ENCODE results near the gene TTLL5.

The TTLL5 gene

DNA sequence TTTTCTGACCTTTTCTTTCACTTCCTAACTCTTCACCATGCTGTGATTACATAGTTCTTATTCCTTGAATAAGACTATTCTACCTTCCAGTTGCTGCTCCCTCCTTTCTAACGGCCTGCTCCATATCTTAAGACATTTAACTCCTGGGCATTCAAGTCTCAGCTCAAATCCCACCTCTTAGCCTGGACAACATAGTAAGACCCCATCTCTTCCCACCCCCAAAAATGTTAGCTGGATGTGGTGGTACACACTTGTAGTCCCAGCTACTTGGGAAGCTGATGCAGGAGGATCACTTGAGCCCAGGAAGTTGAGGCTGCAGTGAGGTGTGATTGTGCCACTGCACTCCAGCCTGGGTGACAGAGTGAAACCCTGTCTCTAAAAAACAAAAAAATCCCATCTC is 11.3 kb upstream of the TTLL5 start:
- TF ChIP-seq, protein P1, sequence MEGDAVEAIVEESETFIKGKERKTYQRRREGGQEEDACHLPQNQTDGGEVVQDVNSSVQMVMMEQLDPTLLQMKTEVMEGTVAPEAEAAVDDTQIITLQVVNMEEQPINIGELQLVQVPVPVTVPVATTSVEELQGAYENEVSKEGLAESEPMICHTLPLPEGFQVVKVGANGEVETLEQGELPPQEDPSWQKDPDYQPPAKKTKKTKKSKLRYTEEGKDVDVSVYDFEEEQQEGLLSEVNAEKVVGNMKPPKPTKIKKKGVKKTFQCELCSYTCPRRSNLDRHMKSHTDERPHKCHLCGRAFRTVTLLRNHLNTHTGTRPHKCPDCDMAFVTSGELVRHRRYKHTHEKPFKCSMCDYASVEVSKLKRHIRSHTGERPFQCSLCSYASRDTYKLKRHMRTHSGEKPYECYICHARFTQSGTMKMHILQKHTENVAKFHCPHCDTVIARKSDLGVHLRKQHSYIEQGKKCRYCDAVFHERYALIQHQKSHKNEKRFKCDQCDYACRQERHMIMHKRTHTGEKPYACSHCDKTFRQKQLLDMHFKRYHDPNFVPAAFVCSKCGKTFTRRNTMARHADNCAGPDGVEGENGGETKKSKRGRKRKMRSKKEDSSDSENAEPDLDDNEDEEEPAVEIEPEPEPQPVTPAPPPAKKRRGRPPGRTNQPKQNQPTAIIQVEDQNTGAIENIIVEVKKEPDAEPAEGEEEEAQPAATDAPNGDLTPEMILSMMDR (conservative IDR thresholded peaks at IDR 0.05), result no peak
- H3K27ac ChIP-seq, result no peak overlapping the region

DNA sequence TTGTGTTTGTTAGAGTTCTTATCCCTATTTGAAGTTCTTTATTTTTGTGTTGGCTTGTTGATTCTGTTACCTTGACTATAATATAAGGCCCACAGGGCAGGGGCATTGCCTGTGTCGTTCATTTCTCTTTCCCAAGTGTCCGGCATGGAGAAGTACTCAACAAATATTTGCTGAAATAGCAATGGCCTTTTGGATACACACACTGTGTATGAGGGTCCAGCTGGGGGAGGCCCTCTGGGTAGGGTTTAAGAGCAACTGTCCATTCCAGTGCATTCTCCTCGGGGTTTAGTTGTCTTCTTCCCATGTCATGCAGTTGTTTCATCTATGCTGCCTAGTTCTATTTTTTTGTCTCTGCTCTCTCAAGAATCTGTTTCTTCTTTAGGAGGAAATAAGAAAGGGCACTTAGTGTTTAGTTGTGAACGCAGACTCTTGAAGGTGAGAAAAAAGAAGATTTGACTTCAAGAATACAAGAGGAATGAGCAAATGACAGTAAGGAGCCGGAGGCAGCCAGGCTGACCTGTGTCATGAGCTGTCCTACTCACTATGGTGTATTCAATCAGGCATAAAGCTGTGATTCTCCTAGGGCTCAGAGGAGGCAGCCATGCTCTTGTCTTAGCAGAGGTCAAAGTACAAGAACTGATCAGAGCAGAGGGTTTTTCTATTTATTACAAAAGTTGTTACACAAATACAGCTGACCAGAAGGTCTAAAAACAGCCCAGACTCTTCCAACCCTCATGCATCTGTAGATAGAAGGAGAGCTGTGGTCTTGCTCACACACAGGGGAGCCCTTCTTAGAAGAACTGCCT is 10.6 kb upstream of the TTLL5 start:
- no peak overlapping the region for H3K27ac ChIP-seq
- TF ChIP-seq, protein P1 (conservative IDR thresholded peaks at IDR 0.05), result no peak

DNA sequence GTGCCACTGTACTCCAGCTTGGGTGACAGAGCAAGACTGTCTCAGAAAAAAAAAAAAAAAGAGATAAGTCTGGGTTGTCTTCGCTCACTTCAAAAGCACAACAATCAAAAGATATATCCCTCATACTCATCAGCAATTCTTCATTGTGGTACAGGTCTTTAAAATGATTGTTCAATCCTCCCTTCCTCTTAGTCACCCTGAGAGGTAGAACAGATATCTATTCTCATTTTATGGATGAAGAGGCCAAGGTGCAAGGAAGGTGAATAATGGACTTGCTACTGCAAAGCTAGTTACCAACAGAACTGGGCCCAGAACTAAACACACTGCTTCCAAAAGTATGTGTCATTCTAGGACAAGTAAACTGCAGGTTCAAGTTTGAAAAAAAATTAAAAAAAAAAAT is 7.5 kb upstream of the TTLL5 start:
- H3K27ac ChIP-seq, result no peak overlapping the region
- TF ChIP-seq, protein P1 (conservative IDR thresholded peaks at IDR 0.05), result no peak

DNA sequence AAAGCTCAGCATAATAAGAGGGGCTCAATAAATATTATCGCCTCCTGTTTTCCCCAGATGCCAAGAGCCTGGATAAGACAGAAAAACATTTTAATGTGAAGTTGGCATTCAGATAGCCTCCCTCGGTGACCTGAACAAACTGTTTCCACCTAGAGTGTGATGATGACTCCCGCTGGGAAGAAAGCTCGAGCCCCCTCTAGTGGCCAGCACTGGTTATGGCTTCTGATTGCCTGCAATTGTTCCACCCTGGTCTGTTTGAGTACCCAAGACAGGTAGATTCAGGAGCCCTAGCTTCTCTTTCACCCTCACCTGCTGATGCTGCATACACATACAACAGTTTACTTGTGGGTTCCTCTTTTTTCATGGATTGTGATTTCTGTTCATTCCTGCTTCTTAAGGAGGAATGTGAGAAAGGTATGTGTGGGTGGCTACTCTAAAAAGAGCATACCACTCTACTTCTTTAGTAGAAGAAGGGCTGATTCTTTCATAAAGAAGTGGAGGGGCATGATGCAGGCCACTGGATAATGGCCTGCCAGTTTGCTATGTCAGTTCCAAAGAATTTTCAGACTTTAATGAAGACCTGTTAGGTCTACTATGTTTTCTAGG is 6.8 kb upstream of the TTLL5 start:
- no peak overlapping the region for H3K27ac ChIP-seq
- TF ChIP-seq, protein P1 (conservative IDR thresholded peaks at IDR 0.05), result peak; percentile 96

DNA sequence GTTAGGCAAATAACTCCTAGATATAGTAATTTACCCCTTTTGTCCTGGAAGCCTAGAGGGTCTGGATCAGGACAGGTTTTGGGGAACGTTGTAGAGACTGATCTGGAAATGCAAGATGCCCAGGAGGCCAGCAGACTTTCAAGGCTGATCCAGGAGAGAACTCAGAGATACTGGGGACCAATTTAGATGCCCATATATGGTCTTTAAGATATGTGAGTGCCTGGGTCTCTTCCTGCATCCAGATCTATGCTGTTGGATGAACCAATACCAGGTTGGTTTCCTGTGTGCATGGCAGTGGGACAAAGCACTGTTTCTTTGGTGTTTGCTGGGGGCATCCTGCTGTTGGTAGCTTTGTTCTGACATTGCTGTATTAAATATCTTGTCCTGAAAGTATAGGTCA is 5.8 kb upstream of the TTLL5 start:
- TF ChIP-seq, protein P1 (conservative IDR thresholded peaks at IDR 0.05), result no peak
- no peak overlapping the region for H3K27ac ChIP-seq

DNA sequence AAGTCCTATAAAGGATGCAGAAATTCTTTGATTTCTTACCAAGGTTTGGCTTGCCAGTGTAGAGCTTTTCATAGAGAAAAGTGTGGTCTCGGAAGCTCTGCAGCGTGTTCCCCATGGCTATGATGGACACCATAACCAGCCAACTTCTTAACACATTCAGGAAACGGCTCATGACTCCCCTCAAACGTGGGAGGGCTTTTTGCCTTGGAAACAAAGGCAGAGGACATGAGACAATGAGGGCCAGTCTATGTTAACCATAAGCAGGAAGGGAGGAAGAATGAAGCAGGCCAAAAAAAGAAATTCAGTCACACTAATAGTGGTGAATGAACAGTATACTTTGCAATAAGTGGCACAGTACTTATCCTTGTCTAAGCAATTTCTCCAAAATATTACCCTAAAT is 3.7 kb upstream of the TTLL5 start:
- TF ChIP-seq, protein P1 (conservative IDR thresholded peaks at IDR 0.05), result no peak

DNA sequence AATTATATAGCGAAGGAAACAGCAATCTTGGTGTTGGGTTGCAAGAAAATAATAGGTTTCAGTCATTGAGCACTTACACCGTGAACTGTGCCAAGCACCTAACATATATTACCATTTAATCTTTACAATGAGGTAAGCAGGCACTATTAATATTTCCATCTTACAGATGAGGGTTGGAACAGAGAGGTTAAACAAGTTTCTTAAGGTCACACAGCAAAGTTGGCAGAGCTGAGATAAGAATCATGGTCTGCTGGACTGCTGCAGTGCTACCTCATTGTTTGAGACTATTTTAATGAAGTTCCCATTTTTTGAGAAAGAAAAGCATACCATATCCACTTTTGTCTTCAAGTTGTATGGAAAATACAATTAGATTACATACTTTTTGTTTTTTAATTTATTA is 2.1 kb upstream of the TTLL5 start:
- no peak overlapping the region for H3K27ac ChIP-seq
- TF ChIP-seq, protein P1 (conservative IDR thresholded peaks at IDR 0.05), result no peak

More for the DNA sequence above, 3.7 kb upstream of the TTLL5 start:
- H3K27ac ChIP-seq, result no peak overlapping the region

Data from VCaP (cell line).